ENCODE results near the gene PLEKHM2.

PLEKHM2 gene

GRCh38 chr1:15684468-15685291 lies 560 bp downstream of the PLEKHM2 start:
- H3K9me2 ChIP-seq (replicated peaks; ENCODE audit: control insufficient read depth, low read length) = no peaks in the 10 kb centered on the region
- peak overlapping the region; percentile 7; the same call in 1 of the 2 replicates for H3K27ac ChIP-seq (ENCODE audit: low read depth, low read length)
- peaks cover 41% of the 10 kb centered on the region for H3K4me1 ChIP-seq (ENCODE audit: control insufficient read depth, low read length)
- H3K4me3 ChIP-seq (ENCODE audit: low read length) = peak overlapping the region; percentile 93
- H3K4me2 ChIP-seq (ENCODE audit: low read length) = peak overlapping the region; percentile 81
- peaks cover 16% of the 10 kb centered on the region for H3F3A ChIP-seq (ENCODE audit: control insufficient read depth, insufficient read depth)
- H3K9me3 ChIP-seq (ENCODE audit: control insufficient read depth, insufficient read depth, low read length) = no peaks in the 10 kb centered on the region
- H3K36me3 ChIP-seq (ENCODE audit: control insufficient read depth, low read length) = 0 out of 2 replicates have a peak, but pooled peaks cover 2% of the 10 kb centered on the region
- no peaks in the 10 kb centered on the region for H3K27me3 ChIP-seq (ENCODE audit: control insufficient read depth, low read length)
- H3K79me2 ChIP-seq (ENCODE audit: control insufficient read depth, low read length) = peaks cover 55% of the 10 kb centered on the region
- H4K20me1 ChIP-seq (ENCODE audit: control insufficient read depth, insufficient read depth, low read depth, low read length) = peaks cover 4% of the 10 kb centered on the region; the same call in 1 of the 2 replicates
- no peak for TF ChIP-seq CTCF (IDR thresholded peaks at IDR 0.05; ENCODE audit: low read depth, low read length, poor library complexity, severe bottlenecking)
- TF ChIP-seq EZH2phosphoT487 (IDR thresholded peaks at IDR 0.05; ENCODE audit: borderline replicate concordance, low read length) = no peak

- Histone ChIP-seq H3K9me3 (ENCODE audit: control insufficient read depth, insufficient read depth, low read length) (no peaks in the 10 kb centered on the region), H3K4me3 (ENCODE audit: low read length) (peak overlapping the region; percentile 93; the same call in 1 of the 2 replicates)
Measured at GRCh38 chr1:15685820-15686219, 1.7 kb downstream of the PLEKHM2 start.

GRCh38 chr1:15687446-15687845 lies 3.3 kb downstream of the PLEKHM2 start:
- TF ChIP-seq EZH2phosphoT487 (IDR thresholded peaks at IDR 0.05; ENCODE audit: borderline replicate concordance, low read length) (no peak), CTCF (IDR thresholded peaks at IDR 0.05; ENCODE audit: low read depth, low read length, poor library complexity, severe bottlenecking) (no peak)
- peaks cover 4% of the 10 kb centered on the region; the same call in 1 of the 2 replicates for H4K20me1 ChIP-seq (ENCODE audit: control insufficient read depth, insufficient read depth, low read depth, low read length)
- peaks cover 10% of the 10 kb centered on the region for H3F3A ChIP-seq (ENCODE audit: control insufficient read depth, insufficient read depth)
- 0 out of 2 replicates have a peak, but pooled peaks cover 2% of the 10 kb centered on the region for H3K36me3 ChIP-seq (ENCODE audit: control insufficient read depth, low read length)
- no peak overlapping the region for H3K4me3 ChIP-seq (ENCODE audit: low read length)
- H3K4me2 ChIP-seq (ENCODE audit: low read length) = no peak overlapping the region
- H3K79me2 ChIP-seq (ENCODE audit: control insufficient read depth, low read length) = peaks cover 81% of the 10 kb centered on the region
- no peak overlapping the region for H3K27ac ChIP-seq (ENCODE audit: low read depth, low read length)
- H3K9me3 ChIP-seq (ENCODE audit: control insufficient read depth, insufficient read depth, low read length) = no peaks in the 10 kb centered on the region
- H3K4me1 ChIP-seq (ENCODE audit: control insufficient read depth, low read length) = peaks cover 25% of the 10 kb centered on the region
- no peaks in the 10 kb centered on the region for H3K27me3 ChIP-seq (ENCODE audit: control insufficient read depth, low read length)
- H3K9me2 ChIP-seq (replicated peaks; ENCODE audit: control insufficient read depth, low read length) = no peaks in the 10 kb centered on the region

More at GRCh38 chr1:15685820-15686219, 1.7 kb downstream of the PLEKHM2 start:
- Histone ChIP-seq H3K27me3 (ENCODE audit: control insufficient read depth, low read length) (no peaks in the 10 kb centered on the region), H3K79me2 (ENCODE audit: control insufficient read depth, low read length) (peaks cover 65% of the 10 kb centered on the region), H3K4me2 (ENCODE audit: low read length) (peak overlapping the region; percentile 81), H3F3A (ENCODE audit: control insufficient read depth, insufficient read depth) (peaks cover 16% of the 10 kb centered on the region), H3K4me1 (ENCODE audit: control insufficient read depth, low read length) (peaks cover 41% of the 10 kb centered on the region), H3K27ac (ENCODE audit: low read depth, low read length) (no peak overlapping the region), H4K20me1 (ENCODE audit: control insufficient read depth, insufficient read depth, low read depth, low read length) (peaks cover 4% of the 10 kb centered on the region; the same call in 1 of the 2 replicates), H3K9me2 (replicated peaks; ENCODE audit: control insufficient read depth, low read length) (no peaks in the 10 kb centered on the region), H3K36me3 (ENCODE audit: control insufficient read depth, low read length) (0 out of 2 replicates have a peak, but pooled peaks cover 2% of the 10 kb centered on the region)
- TF ChIP-seq EZH2phosphoT487 (IDR thresholded peaks at IDR 0.05; ENCODE audit: borderline replicate concordance, low read length) = no peak
- no peak for TF ChIP-seq CTCF (IDR thresholded peaks at IDR 0.05; ENCODE audit: low read depth, low read length, poor library complexity, severe bottlenecking)

All from DOHH2 (cell line).